ENCODE data around the gene SPN.

DNA sequence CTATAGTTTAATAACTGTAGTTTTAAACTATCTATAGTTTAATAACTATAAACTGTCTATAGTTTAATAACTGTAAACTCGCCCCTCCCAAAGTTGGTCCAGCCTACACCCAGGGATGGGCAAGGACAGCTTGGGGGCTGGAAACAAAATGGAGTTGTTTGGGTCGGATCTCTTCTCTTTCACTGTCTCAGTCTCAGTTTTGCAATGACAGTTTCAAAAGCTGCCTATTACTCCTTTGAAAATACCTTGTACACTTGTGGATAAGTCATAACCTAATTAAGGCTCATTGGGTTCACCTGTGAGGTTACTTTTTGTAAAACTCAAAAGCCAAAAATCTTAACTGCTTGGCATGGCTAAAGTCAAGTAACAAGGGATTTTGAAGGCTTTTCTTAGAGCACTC is 51.3 kb downstream of the SPN start:
- TF ChIP-seq, protein P1, sequence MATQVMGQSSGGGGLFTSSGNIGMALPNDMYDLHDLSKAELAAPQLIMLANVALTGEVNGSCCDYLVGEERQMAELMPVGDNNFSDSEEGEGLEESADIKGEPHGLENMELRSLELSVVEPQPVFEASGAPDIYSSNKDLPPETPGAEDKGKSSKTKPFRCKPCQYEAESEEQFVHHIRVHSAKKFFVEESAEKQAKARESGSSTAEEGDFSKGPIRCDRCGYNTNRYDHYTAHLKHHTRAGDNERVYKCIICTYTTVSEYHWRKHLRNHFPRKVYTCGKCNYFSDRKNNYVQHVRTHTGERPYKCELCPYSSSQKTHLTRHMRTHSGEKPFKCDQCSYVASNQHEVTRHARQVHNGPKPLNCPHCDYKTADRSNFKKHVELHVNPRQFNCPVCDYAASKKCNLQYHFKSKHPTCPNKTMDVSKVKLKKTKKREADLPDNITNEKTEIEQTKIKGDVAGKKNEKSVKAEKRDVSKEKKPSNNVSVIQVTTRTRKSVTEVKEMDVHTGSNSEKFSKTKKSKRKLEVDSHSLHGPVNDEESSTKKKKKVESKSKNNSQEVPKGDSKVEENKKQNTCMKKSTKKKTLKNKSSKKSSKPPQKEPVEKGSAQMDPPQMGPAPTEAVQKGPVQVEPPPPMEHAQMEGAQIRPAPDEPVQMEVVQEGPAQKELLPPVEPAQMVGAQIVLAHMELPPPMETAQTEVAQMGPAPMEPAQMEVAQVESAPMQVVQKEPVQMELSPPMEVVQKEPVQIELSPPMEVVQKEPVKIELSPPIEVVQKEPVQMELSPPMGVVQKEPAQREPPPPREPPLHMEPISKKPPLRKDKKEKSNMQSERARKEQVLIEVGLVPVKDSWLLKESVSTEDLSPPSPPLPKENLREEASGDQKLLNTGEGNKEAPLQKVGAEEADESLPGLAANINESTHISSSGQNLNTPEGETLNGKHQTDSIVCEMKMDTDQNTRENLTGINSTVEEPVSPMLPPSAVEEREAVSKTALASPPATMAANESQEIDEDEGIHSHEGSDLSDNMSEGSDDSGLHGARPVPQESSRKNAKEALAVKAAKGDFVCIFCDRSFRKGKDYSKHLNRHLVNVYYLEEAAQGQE (IDR thresholded peaks at IDR 0.05; ENCODE audit: insufficient read depth in 1 of 2, low read depth in 2 of 2, low read length in 2 of 2) = no peak
- TF ChIP-seq POLR2AphosphoS5 (IDR thresholded peaks at IDR 0.05; ENCODE audit: low read depth, low read length) = no peak
- no peak for TF ChIP-seq SIN3A (IDR thresholded peaks at IDR 0.05; ENCODE audit: borderline replicate concordance, insufficient read depth, low read length)
- no peak for TF ChIP-seq TAF1 (IDR thresholded peaks at IDR 0.05; ENCODE audit: borderline replicate concordance, insufficient read depth, low read length)
- TF ChIP-seq FOXP2 (optimal IDR thresholded peaks at IDR 0.05; ENCODE audit: borderline replicate concordance, extremely low read depth, extremely low read length, insufficient read depth) = no peak

Measured in PFSK-1 (cell line).